Measurements from ENCODE around the gene HCFC1. TPM values are rescaled to one million over a fixed set of nuclear protein-coding genes. Genes with fewer than 3 reads are reported as not detected.

HCFC1 gene
- total and polyA plus RNA-seq, 3 experiments from 2014 or later: 12.4 to 156 (median 152) TPM

GRCh38 chrX:153991013-153991580 lies 19.5 kb upstream of the HCFC1 start:
- H3K9me3 ChIP-seq (ENCODE audit: low read length): no peaks in the 10 kb centered on the region
- CTCF ChIA-PET: no interaction called here
- Mint-ChIP-seq H3K4me3 (no peak overlapping the region), H3K4me1 (peaks cover 13 to 20% (median 16%) of the 10 kb centered on the region in 3 donors), H3K27me3 (peaks cover 0 to 7% of the 10 kb centered on the region in 2 donors), H3K36me3 (peaks cover 0 to 2% (median 0%) of the 10 kb centered on the region in 3 donors), H3K27ac (peak overlapping the region in 3 of 8 donors; percentile 47 to 77 (median 66)), H3K9me3 (no peaks in the 10 kb centered on the region)
- no peaks in the 10 kb centered on the region for H3K36me3 ChIP-seq (ENCODE audit: insufficient read depth, low read length)
- H3K4me3 ChIP-seq (ENCODE audit: low read length): no peak overlapping the region
- H3K27me3 ChIP-seq (ENCODE audit: insufficient read depth, low read length, poor library complexity, severe bottlenecking): no peaks in the 10 kb centered on the region
- POLR2A ChIA-PET: no interaction called here
- peaks cover 20% of the 10 kb centered on the region for H3K4me1 ChIP-seq (ENCODE audit: insufficient read depth, low read length)
- H3K27ac ChIP-seq (ENCODE audit: low read depth, low read length): no peak overlapping the region
- DNase-seq: no peak

- peaks cover 0 to 7% of the 10 kb centered on the region in 2 donors for H3K27me3 Mint-ChIP-seq
- ChIA-PET CTCF (no interaction called here), POLR2A (interaction anchor here (0.6 to 0.7 kb wide), 2 partner anchors 8 to 19 kb away, joined by 4 read pairs; partner anchors contain the start of gene HCFC1)
- peaks cover 13 to 25% (median 16%) of the 10 kb centered on the region in 3 donors for H3K4me1 Mint-ChIP-seq
- no peaks in the 10 kb centered on the region for H3K9me3 ChIP-seq (ENCODE audit: low read length)
- H3K9me3 Mint-ChIP-seq: no peaks in the 10 kb centered on the region
- H3K4me3 Mint-ChIP-seq: peak overlapping the region in 2 of 7 donors; percentile 34 to 58
- no peaks in the 10 kb centered on the region for H3K36me3 ChIP-seq (ENCODE audit: insufficient read depth, low read length)
- H3K27ac Mint-ChIP-seq: peak overlapping the region; percentile 3 to 94 (median 74)
- peaks cover 22% of the 10 kb centered on the region for H3K4me1 ChIP-seq (ENCODE audit: insufficient read depth, low read length)
- peak in 2 of 5 donors; percentile 24 to 47 for DNase-seq
- peaks cover 0 to 2% (median 0%) of the 10 kb centered on the region in 3 donors for H3K36me3 Mint-ChIP-seq
- H3K27ac ChIP-seq (ENCODE audit: low read depth, low read length): no peak overlapping the region
- no peak overlapping the region for H3K4me3 ChIP-seq (ENCODE audit: low read length)
- H3K27me3 ChIP-seq (ENCODE audit: insufficient read depth, low read length, poor library complexity, severe bottlenecking): no peaks in the 10 kb centered on the region
Observed at GRCh38 chrX:153989973-153990655, 18.5 kb upstream of the HCFC1 start.

GRCh38 chrX:153988493-153988892 lies 16.9 kb upstream of the HCFC1 start:
- Histone ChIP-seq H3K4me1 (ENCODE audit: insufficient read depth, low read length) (peaks cover 38% of the 10 kb centered on the region), H3K27me3 (ENCODE audit: insufficient read depth, low read length, poor library complexity, severe bottlenecking) (no peaks in the 10 kb centered on the region), H3K36me3 (ENCODE audit: insufficient read depth, low read length) (no peaks in the 10 kb centered on the region), H3K4me3 (ENCODE audit: low read length) (no peak overlapping the region), H3K27ac (ENCODE audit: low read depth, low read length) (no peak overlapping the region), H3K9me3 (ENCODE audit: low read length) (no peaks in the 10 kb centered on the region)
- DNase-seq: no peak
- H3K27me3 Mint-ChIP-seq: peaks cover 0 to 7% of the 10 kb centered on the region in 2 donors
- H3K4me1 Mint-ChIP-seq: peaks cover 25 to 38% (median 29%) of the 10 kb centered on the region in 3 donors
- no peaks in the 10 kb centered on the region for H3K9me3 Mint-ChIP-seq
- CTCF ChIA-PET: no interaction called here
- no peak overlapping the region for H3K4me3 Mint-ChIP-seq
- H3K36me3 Mint-ChIP-seq: peaks cover 0 to 2% (median 0%) of the 10 kb centered on the region in 3 donors
- POLR2A ChIA-PET: interaction anchor here (0.6 kb wide), 1 partner anchor 14 kb away, joined by 3 read pairs; no protein-coding TSS in a partner anchor
- H3K27ac Mint-ChIP-seq: peak overlapping the region in 3 of 8 donors; percentile 24 to 53 (median 47)

- ChIA-PET CTCF (interaction anchor here (1.8 kb wide), 1 partner anchor 29 kb away, joined by 6 read pairs; no protein-coding TSS in a partner anchor), POLR2A (interaction anchor here (1.3 to 2.0 kb wide), 2 partner anchors 10 to 13 kb away, joined by 4 to 6 read pairs; partner anchors contain the start of gene HCFC1)
- H3K4me1 ChIP-seq (ENCODE audit: insufficient read depth, low read length): peaks cover 58% of the 10 kb centered on the region
- H3K9me3 Mint-ChIP-seq: no peaks in the 10 kb centered on the region
- H3K36me3 Mint-ChIP-seq: peaks cover 0 to 2% (median 0%) of the 10 kb centered on the region in 3 donors
- peak in 1 of 5 donors; percentile 41 for DNase-seq
- H3K36me3 ChIP-seq (ENCODE audit: insufficient read depth, low read length): no peaks in the 10 kb centered on the region
- H3K4me3 ChIP-seq (ENCODE audit: low read length): peak overlapping the region; percentile 45
- peak overlapping the region; percentile 50 to 92 (median 76) for H3K4me3 Mint-ChIP-seq
- H3K9me3 ChIP-seq (ENCODE audit: low read length): no peaks in the 10 kb centered on the region
- peaks cover 0 to 6% of the 10 kb centered on the region in 2 donors for H3K27me3 Mint-ChIP-seq
- H3K27ac Mint-ChIP-seq: peak overlapping the region; percentile 90 to 98 (median 95)
- H3K27ac ChIP-seq (ENCODE audit: low read depth, low read length): peak overlapping the region; percentile 61
- H3K4me1 Mint-ChIP-seq: peaks cover 40 to 63% (median 47%) of the 10 kb centered on the region in 3 donors
- no peaks in the 10 kb centered on the region for H3K27me3 ChIP-seq (ENCODE audit: insufficient read depth, low read length, poor library complexity, severe bottlenecking)
Observed at GRCh38 chrX:153984351-153985178, 12.9 kb upstream of the HCFC1 start.

- no peak overlapping the region for H3K4me3 ChIP-seq (ENCODE audit: low read length)
- Mint-ChIP-seq H3K4me3 (peak overlapping the region; percentile 18 to 76 (median 55)), H3K36me3 (no peaks in the 10 kb centered on the region), H3K27ac (peak overlapping the region; percentile 54 to 98 (median 86)), H3K27me3 (peaks cover 0 to 6% of the 10 kb centered on the region in 2 donors), H3K4me1 (peaks cover 37 to 58% (median 43%) of the 10 kb centered on the region in 3 donors), H3K9me3 (no peaks in the 10 kb centered on the region)
- H3K4me1 ChIP-seq (ENCODE audit: insufficient read depth, low read length): peaks cover 55% of the 10 kb centered on the region
- ChIA-PET POLR2A (no interaction called here), CTCF (no interaction called here)
- no peaks in the 10 kb centered on the region for H3K36me3 ChIP-seq (ENCODE audit: insufficient read depth, low read length)
- no peak overlapping the region for H3K27ac ChIP-seq (ENCODE audit: low read depth, low read length)
- DNase-seq: peak in 1 of 5 donors; percentile 11
- H3K27me3 ChIP-seq (ENCODE audit: insufficient read depth, low read length, poor library complexity, severe bottlenecking): no peaks in the 10 kb centered on the region
- no peaks in the 10 kb centered on the region for H3K9me3 ChIP-seq (ENCODE audit: low read length)
Observed at GRCh38 chrX:153983321-153983801, 11.7 kb upstream of the HCFC1 start.

- no peak overlapping the region for H3K27ac ChIP-seq (ENCODE audit: low read depth, low read length)
- H3K4me3 Mint-ChIP-seq: peak overlapping the region; percentile 71 to 89 (median 76)
- H3K9me3 ChIP-seq (ENCODE audit: low read length): no peaks in the 10 kb centered on the region
- no peaks in the 10 kb centered on the region for H3K9me3 Mint-ChIP-seq
- DNase-seq: peak; percentile 29 to 64 (median 51)
- ChIA-PET POLR2A (interaction anchor here (0.7 to 2.2 kb wide), 4 partner anchors 8 to 11 kb away, joined by 3 to 15 read pairs (median 4); partner anchors contain the start of genes HCFC1 and TMEM187), CTCF (interaction anchor here (1.2 to 2.8 kb wide), 4 partner anchors 11 to 32 kb away, joined by 3 to 9 read pairs (median 4); partner anchors contain the start of gene HCFC1)
- H3K4me3 ChIP-seq (ENCODE audit: low read length): peak overlapping the region; percentile 23
- H3K27ac Mint-ChIP-seq: peak overlapping the region; percentile 91 to 99 (median 95)
- peaks cover 55% of the 10 kb centered on the region for H3K4me1 ChIP-seq (ENCODE audit: insufficient read depth, low read length)
- peaks cover 0 to 6% of the 10 kb centered on the region in 2 donors for H3K27me3 Mint-ChIP-seq
- H3K36me3 Mint-ChIP-seq: no peaks in the 10 kb centered on the region
- peaks cover 37 to 53% (median 43%) of the 10 kb centered on the region in 3 donors for H3K4me1 Mint-ChIP-seq
- no peaks in the 10 kb centered on the region for H3K27me3 ChIP-seq (ENCODE audit: insufficient read depth, low read length, poor library complexity, severe bottlenecking)
- H3K36me3 ChIP-seq (ENCODE audit: insufficient read depth, low read length): no peaks in the 10 kb centered on the region
Observed at GRCh38 chrX:153981771-153982533, 10.3 kb upstream of the HCFC1 start.

GRCh38 chrX:153981231-153981630 lies 9.6 kb upstream of the HCFC1 start:
- Histone ChIP-seq H3K4me1 (ENCODE audit: insufficient read depth, low read length) (peaks cover 48% of the 10 kb centered on the region), H3K4me3 (ENCODE audit: low read length) (peak overlapping the region; percentile 23)

More at GRCh38 chrX:153981231-153981630, 9.6 kb upstream of the HCFC1 start:
- H3K27ac ChIP-seq (ENCODE audit: low read depth, low read length): no peak overlapping the region
- Mint-ChIP-seq H3K9me3 (no peaks in the 10 kb centered on the region), H3K4me1 (peaks cover 37 to 51% (median 43%) of the 10 kb centered on the region in 3 donors), H3K27me3 (peaks cover 0 to 6% of the 10 kb centered on the region in 2 donors), H3K36me3 (no peaks in the 10 kb centered on the region), H3K4me3 (peak overlapping the region; percentile 66 to 89 (median 76)), H3K27ac (peak overlapping the region; percentile 91 to 99 (median 95))
- ChIA-PET CTCF (interaction anchor here (1.2 to 2.8 kb wide), 4 partner anchors 10 to 33 kb away, joined by 3 to 9 read pairs (median 4); partner anchors contain the start of gene HCFC1), POLR2A (interaction anchor here (0.7 to 2.2 kb wide), 6 partner anchors 9 to 33 kb away, joined by 3 to 15 read pairs (median 4); partner anchors contain the start of genes HCFC1 and TMEM187)
- H3K9me3 ChIP-seq (ENCODE audit: low read length): no peaks in the 10 kb centered on the region
- no peaks in the 10 kb centered on the region for H3K36me3 ChIP-seq (ENCODE audit: insufficient read depth, low read length)
- no peak for DNase-seq
- H3K27me3 ChIP-seq (ENCODE audit: insufficient read depth, low read length, poor library complexity, severe bottlenecking): no peaks in the 10 kb centered on the region

All from CD8-positive, alpha-beta memory T cell (primary cell).